GM21526 (cell line): ENCODE results near the gene IQGAP3.
"Not testable (repeated sequence)": the region's sequence is repeated elsewhere in the genome, so short reads cannot be mapped to it uniquely, and the experiment has no call there.

Experiments used
- ATAC-seq: cut with Tn5 transposase; IDR thresholded peaks from one replicate; pipeline ENCODE4 v1.9.1; 2021; ENCODE audit warnings: moderate library complexity; ENCODE audit not compliant: unreplicated experiment, low FRiP score

The IQGAP3 gene, protein sequence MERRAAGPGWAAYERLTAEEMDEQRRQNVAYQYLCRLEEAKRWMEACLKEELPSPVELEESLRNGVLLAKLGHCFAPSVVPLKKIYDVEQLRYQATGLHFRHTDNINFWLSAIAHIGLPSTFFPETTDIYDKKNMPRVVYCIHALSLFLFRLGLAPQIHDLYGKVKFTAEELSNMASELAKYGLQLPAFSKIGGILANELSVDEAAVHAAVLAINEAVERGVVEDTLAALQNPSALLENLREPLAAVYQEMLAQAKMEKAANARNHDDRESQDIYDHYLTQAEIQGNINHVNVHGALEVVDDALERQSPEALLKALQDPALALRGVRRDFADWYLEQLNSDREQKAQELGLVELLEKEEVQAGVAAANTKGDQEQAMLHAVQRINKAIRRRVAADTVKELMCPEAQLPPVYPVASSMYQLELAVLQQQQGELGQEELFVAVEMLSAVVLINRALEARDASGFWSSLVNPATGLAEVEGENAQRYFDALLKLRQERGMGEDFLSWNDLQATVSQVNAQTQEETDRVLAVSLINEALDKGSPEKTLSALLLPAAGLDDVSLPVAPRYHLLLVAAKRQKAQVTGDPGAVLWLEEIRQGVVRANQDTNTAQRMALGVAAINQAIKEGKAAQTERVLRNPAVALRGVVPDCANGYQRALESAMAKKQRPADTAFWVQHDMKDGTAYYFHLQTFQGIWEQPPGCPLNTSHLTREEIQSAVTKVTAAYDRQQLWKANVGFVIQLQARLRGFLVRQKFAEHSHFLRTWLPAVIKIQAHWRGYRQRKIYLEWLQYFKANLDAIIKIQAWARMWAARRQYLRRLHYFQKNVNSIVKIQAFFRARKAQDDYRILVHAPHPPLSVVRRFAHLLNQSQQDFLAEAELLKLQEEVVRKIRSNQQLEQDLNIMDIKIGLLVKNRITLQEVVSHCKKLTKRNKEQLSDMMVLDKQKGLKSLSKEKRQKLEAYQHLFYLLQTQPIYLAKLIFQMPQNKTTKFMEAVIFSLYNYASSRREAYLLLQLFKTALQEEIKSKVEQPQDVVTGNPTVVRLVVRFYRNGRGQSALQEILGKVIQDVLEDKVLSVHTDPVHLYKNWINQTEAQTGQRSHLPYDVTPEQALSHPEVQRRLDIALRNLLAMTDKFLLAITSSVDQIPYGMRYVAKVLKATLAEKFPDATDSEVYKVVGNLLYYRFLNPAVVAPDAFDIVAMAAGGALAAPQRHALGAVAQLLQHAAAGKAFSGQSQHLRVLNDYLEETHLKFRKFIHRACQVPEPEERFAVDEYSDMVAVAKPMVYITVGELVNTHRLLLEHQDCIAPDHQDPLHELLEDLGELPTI (N-terminal part only)

GRCh38 chr1:156571919-156572662 lies at the start of gene IQGAP3:
Gene IQGAP3 (minus strand): TSS chr1:156572565. CDS start chr1:156572529, 36 bp downstream.
- peak; percentile 66 for ATAC-seq

DNA sequence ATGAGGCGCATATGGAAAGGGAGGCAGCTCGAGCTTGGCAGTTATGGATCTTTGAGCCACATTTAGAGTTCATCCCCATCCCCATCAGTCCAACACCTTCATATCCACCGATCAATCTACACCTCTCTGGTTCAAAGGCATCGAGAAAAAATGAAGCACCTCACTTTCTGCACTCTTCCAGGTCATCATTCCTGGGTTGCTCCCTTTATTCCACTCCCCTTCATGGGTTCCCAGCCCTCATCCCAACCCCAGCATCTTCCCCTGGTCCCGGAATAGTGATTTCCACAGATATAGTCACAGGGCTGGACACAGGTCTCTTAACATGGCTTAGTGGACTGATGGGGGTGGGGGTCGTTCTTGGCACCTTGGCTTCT lies 47.2 kb upstream of the IQGAP3 start:
- no peak for ATAC-seq

DNA sequence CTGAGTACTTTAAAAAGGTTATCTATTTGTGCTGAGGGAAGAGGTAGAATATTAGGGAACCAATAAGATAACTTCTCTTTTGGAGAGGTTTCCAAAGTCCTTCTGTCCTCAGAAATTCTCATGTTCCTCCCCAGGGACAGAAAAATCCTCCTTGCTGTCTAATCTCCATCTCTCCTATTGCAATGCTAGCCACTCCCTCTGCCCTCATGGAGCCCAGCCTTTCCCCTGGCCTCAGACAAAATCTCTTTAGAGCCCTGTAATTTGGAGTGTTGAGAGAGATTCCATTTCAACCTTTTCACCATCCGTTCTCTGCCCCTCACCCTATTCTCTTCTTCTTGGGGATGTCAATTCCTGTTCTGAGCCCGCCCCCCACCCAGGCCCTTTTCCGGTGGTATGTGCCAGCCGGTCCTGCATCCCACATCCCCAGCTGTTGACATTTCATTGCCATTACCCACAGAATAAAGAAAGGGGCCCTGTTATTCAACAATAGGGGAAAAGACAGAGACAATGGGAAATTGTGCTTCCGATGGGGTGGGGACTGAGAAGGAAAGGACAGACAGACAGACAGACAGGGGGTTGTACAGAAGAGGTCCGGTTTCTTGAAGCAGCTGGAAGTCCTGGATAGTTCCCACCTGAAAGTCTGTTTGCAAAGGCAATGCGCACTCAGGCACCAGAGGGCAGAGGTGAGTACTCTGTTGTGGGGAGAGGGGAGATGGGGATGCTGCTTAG lies 46.7 kb upstream of the IQGAP3 start, which contains the start of gene HAPLN2:
TSS of gene HAPLN2 (plus strand) at position 563 of the 729 bp plus-strand sequence. CDS start 4,076 bp downstream, outside the sequence.
- ATAC-seq: no peak

DNA sequence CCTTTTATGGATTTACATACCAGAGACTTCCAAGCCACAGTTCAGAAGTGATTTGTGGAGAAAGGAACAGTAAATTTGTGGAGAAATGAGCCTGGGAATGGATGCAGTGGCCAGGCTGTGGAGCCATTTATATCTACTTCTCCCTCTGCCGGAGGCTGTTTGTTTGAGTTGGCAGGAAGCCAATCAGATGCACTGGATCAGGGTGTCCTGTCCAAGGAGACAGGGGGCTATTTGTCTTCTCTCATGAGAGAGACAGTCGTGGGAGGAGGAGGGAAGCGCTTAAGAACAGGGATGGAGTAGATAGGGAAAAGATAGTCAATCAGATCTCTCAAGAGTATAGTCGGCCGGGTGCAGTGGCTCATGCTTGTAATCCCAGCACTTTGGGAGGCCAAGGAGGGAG lies 44.1 kb upstream of the IQGAP3 start:
- ATAC-seq: no peak

DNA sequence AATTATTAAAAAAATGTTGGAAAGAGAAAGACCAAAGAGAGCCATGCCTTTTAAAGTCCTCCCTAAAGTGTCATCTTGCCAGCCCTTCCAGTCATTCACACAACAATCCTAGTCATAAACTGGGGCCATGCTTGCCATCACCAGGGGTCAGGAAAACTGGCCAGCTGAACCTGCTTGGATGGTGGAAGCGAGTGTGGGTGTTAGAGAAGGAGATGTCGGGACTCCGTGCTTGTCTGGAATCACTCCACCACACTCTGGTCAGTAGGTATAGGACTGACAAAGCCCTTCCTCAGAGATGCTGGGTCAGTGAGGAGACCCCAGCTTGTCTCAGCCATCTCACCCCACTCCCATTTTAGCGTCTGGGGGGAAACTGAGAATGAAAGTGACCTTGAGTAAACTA lies 43.6 kb upstream of the IQGAP3 start:
- ATAC-seq: no peak

- ATAC-seq: no peak
These were observed 40.3 kb upstream of the IQGAP3 start for GRCh38 chr1:156612666-156613065.

- ATAC-seq: not testable (repeated sequence)
These were observed 37.7 kb upstream of the IQGAP3 start for GRCh38 chr1:156610072-156610471.

- ATAC-seq: no peak
These were observed 36.6 kb upstream of the IQGAP3 start for GRCh38 chr1:156608981-156609380.

DNA sequence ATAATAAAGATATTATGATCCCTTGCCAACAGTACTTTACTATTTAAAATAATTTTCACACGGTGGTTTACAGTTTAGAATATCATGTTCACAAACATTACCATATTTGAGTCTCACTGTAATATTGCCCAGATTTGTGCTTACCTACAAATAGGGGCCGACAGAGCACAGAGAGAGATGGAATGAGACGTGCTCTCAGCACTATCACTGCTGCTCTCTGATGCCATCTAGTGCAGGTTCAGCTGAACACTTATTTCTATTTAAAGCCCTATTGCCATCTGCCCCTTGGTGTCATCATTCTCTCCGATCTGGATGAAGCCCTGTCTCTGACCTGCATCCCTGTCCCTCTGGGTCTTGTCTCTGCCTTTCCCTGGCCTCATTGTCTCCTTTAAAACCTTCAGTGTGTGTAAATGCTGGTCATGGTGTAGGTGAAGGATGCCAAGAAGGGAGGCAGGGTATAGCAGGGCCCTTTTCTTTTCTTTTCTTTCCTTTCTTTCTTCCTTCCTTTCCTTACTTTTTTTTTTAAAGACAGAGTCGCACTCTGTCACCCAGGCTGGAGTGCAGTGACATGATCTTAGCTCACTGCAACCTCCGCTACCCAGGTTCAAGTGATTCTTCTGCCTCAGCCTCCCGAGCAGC lies 35.8 kb upstream of the IQGAP3 start:
- peak; percentile 55 for ATAC-seq

DNA sequence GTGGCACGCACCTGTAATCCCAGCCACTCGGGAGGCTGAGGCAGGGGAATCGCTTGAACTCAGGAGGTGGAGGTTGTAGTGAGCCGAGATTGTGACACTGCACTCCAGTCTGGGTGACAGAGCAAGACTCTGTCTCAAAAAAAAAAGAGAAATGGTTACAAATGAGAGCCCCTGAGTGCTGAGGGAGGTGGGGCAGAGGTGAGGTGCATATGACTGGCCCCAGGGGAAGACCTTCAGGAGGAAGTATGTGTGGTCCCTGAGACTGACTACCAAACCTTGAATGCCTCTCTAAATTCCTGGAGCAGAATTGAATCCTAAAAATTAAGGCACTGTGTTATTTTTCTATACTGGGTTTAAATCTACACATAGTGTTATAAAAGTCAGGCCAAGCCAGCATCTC lies 35.0 kb upstream of the IQGAP3 start:
- ATAC-seq: not testable (repeated sequence)

DNA sequence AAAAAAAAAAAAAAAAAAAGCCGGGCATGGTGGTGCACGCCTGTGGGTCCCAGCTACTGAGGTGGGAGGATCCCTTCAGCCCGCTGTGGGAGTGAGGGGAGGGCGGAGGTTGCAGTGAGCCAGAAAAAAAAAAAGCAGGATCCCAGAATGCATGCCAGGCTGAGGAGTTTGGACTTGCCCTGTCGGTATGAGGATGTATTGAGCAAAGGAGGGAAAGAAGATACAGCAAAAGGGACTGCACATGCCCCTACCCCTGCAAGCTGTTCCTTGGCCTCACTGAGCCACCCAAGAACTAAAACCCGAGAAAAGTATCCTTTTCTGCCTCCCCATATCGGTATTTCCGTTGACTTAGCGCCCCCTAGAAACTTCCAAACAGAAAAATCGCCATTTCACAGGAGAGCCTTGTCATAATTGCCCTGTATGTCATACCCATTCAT lies 30.2 kb upstream of the IQGAP3 start:
- ATAC-seq: no peak

DNA sequence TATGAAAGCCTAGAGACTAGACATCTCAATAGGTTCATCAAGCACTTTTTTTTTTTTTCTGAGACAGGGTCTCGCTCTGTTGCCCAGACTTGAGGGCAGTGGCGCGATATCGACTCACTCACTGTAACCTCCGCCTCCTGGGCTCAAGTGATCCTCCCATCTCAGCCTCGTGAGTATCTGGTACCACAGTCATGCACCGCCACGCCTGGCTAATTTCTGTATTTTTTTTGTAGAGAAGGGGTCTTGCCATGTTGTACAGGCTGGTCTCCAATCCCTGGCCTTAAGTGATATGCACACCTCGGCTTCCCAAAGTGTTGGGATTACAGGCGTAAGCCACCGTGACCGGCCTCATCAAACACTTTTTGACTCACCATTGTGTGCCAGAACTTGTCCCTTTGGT lies 29.5 kb upstream of the IQGAP3 start:
- no peak for ATAC-seq

DNA sequence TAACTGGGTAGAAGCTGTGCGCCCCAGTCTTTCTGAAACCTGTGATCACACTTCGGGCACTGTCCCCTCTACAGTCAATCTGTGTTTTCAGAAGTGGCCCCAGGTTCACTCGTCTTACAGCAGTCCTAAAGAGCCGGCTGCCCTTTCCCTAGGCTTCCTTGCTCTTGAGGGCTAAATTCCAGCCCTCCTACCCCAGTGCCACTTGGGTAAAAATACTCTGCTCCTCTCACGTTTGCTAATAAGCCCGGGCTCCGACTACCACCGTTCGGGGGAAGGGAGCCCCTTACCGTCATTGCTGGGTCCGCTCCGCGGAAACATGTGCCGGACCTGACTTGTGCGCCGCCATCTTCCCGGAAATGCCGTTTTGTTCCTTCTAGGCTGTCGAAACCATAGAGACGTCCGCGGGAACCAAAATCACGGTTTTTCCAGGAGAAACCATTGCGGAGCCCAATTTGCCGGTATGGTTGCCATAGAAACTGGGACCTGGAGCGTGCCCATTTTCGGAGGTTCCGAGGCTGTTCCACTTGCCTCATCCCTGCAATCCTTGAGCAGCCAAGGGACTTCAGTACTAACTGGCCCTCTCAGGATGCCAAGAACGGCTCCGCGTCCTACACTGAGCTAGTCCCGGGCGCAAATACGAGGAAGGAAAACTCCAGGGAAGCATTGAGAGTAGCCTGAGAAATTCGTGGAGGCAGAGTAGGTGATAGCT lies 28.9 kb upstream of the IQGAP3 start, which contains the start of gene GPATCH4:
TSS of gene GPATCH4 (minus strand) at position 358 of the 709 bp plus-strand sequence.
- ATAC-seq: no peak

GRCh38 chr1:156600733-156601121 lies 28.4 kb upstream of the IQGAP3 start:
- ATAC-seq: no peak

- ATAC-seq: no peak
These were observed 27.4 kb upstream of the IQGAP3 start for GRCh38 chr1:156599811-156600210.

DNA sequence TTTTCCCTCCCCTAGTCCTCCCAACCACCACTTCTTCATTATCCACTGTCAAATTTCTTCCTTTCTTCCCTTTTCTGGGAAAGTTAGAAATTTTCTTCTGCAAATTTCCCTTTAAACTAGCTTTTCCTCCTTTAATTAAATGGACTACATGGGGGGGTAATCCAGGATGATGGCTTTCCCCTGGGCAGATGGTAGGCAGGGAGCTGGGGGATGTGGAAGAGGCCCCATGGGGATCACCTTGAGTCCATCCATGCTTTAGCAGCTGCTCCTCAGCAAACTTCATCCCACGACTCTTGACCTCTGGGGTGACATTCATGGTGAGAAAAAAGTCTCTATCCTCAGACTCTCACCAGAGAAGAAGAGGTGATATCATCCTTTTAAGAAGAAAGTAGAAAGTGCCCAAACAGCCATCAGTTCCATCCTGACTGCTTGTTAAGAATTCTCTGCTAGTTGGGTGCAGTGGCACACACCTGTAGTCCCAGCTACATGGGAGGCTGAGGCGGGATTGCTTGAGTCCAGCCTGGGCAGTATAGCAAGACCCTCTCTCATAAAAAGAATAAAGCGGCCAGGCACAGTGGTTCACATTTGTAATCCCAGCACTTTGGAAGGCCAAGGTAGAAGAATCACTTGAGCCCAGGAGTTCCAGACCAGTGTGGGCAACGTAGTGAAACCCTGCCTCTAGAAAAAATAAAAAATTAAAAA lies 26.5 kb upstream of the IQGAP3 start:
- no peak for ATAC-seq

- no peak for ATAC-seq
These were observed 25.8 kb upstream of the IQGAP3 start for GRCh38 chr1:156598125-156598524.
